Activated T-cell treated with anti-CD3 and anti-CD28 coated beads for 1 hour (primary cell): Measurements from ENCODE around the gene GALNT2.
A peak's percentile ranks its signal among the peaks of the same experiment; 100 is the strongest.

ENCODE experiments used
- DNase-seq: peaks from one replicate; pipeline ENCODE4 v3.0.0-alpha.2; 2020; ENCODE audit warnings: low read depth

Gene GALNT2

GRCh38 chr1:230066466-230067404 lies at the start of gene GALNT2:
Gene GALNT2 (plus strand): TSS chr1:230067238. CDS start chr1:230067281, 43 bp downstream.
- DNase-seq, result peak; percentile 79

- DNase-seq, result no peak
Observed at GRCh38 chr1:230020451-230020850, 46.6 kb upstream of the GALNT2 start.

- no peak for DNase-seq
Observed at GRCh38 chr1:230022666-230023380, 44.2 kb upstream of the GALNT2 start.

- DNase-seq, result no peak
Observed at GRCh38 chr1:230025686-230026085, 41.4 kb upstream of the GALNT2 start.

- no peak for DNase-seq
Observed at GRCh38 chr1:230026139-230026538, 40.9 kb upstream of the GALNT2 start.

GRCh38 chr1:230026572-230026971 lies 40.5 kb upstream of the GALNT2 start:
- no peak for DNase-seq

GRCh38 chr1:230028602-230029223 lies 38.3 kb upstream of the GALNT2 start:
- DNase-seq, result no peak

- no peak for DNase-seq
Observed at GRCh38 chr1:230029244-230029941, 37.6 kb upstream of the GALNT2 start.

- DNase-seq, result no peak
Observed at GRCh38 chr1:230030122-230030821, 36.8 kb upstream of the GALNT2 start.

GRCh38 chr1:230031131-230031530 lies 35.9 kb upstream of the GALNT2 start:
- DNase-seq, result no peak

GRCh38 chr1:230032516-230033281 lies 34.3 kb upstream of the GALNT2 start:
- DNase-seq, result no peak

- no peak for DNase-seq
Observed at GRCh38 chr1:230037261-230037660, 29.8 kb upstream of the GALNT2 start.

- no peak for DNase-seq
Observed at GRCh38 chr1:230040440-230040839, 26.6 kb upstream of the GALNT2 start.

- DNase-seq, result no peak
Observed at GRCh38 chr1:230043081-230043480, 24.0 kb upstream of the GALNT2 start.

- DNase-seq, result no peak
Observed at GRCh38 chr1:230044729-230045128, 22.3 kb upstream of the GALNT2 start.

GRCh38 chr1:230047114-230047865 lies 19.7 kb upstream of the GALNT2 start:
- no peak for DNase-seq

- no peak for DNase-seq
Observed at GRCh38 chr1:230048322-230048721, 18.7 kb upstream of the GALNT2 start.

GRCh38 chr1:230048922-230049321 lies 18.1 kb upstream of the GALNT2 start:
- DNase-seq, result no peak

GRCh38 chr1:230049731-230050130 lies 17.3 kb upstream of the GALNT2 start:
- DNase-seq, result no peak
